Body of pancreas (tissue), 4 donors: ENCODE data around the gene PRR27. TPM values are rescaled to one million over a fixed set of nuclear protein-coding genes. Genes with fewer than 3 reads are reported as not detected.

Experiments used
- ATAC-seq: fragments of 150-250 bp; one replicate; pipeline ENCODE4 v1.9.1; 2016
- DNase-seq, 4 donors: peaks; one replicate each; pipeline ENCODE4 v3.0.0-alpha.2; 2019
- H3K27ac ChIP-seq, 4 donors: fragments of 200-600 bp; sonication (generic); 1 replicate in 3 of 4; 2 replicates in 1 of 4; pipeline versions ENCODE4 v1.5.1 to v1.6.1; 2016 to 2019; ENCODE audit warnings: mild to moderate bottlenecking in 1 of 4, mixed read lengths in 1 of 4, moderate library complexity in 1 of 4
- H3K27me3 ChIP-seq, 2 donors: fragments of 200-600 bp; sonication (generic); one replicate each; pipeline ENCODE4 v1.6.0; 2016; ENCODE audit warnings: mild to moderate bottlenecking in 1 of 2
- H3K36me3 ChIP-seq, 2 donors: fragments of 200-600 bp; sonication (generic); replicated peaks in 1 of 2; 2 replicates each; pipeline ENCODE4 v1.5.1; 2016; ENCODE audit warnings: low read depth in 2 of 2; ENCODE audit not compliant: insufficient read depth in 1 of 2
- H3K4me1 ChIP-seq: fragments of 200-600 bp; sonication (generic); one replicate; pipeline ENCODE4 v1.6.0; 2016
- H3K4me3 ChIP-seq, 2 donors: fragments of 200-600 bp; sonication (generic); 1 replicate in 1 of 2; 2 replicates in 1 of 2; pipeline ENCODE4 v1.5.1; 2016 to 2019
- H3K9me3 ChIP-seq, 3 donors: fragments of 200-600 bp; sonication (generic); 1 replicate in 2 of 3; 2 replicates in 1 of 3; pipeline ENCODE4 v1.5.1; 2016
- POLR2A ChIP-seq, 3 donors: fragments of 450-650 bp; IDR thresholded peaks; one replicate each; pipeline ENCODE4 v1.6.1; 2016; ENCODE audit warnings: antibody characterized with exemption in 3 of 3, mild to moderate bottlenecking in 2 of 3
- WGBS, 2 donors: methylation state at CpG; one replicate each; pipeline ENCODE4 v1.1.5; 2017; 5-methylcytosine and 5-hydroxymethylcytosine counted together
- intact Hi-C: fragments of 100-400 bp; cut with DNase I; formaldehyde crosslinking; loops from one replicate; pipeline ENCODE4 v1.15.1; 2023
- total RNA-seq, 2 donors: library from RNA; depleted of rRNA; stranded (reverse); fragments of >200 nt; gene quantifications; one replicate each; pipeline ENCODE4 v1.1.0, GENCODE V29; 2016
- TF ChIP-seq, protein P1 (sequence below), 7 experiments: fragments of 450-650 bp in 4 of 7; fragments of 200-600 bp in 3 of 7; sonication (generic) in 3 of 7; IDR thresholded peaks; one replicate each; pipeline ENCODE4 v1.5.1; 2016 to 2019; ENCODE audit warnings: antibody characterized with exemption in 7 of 7

Gene PRR27
- total RNA-seq, 2 donors from 2014 or later = not detected

DNA sequence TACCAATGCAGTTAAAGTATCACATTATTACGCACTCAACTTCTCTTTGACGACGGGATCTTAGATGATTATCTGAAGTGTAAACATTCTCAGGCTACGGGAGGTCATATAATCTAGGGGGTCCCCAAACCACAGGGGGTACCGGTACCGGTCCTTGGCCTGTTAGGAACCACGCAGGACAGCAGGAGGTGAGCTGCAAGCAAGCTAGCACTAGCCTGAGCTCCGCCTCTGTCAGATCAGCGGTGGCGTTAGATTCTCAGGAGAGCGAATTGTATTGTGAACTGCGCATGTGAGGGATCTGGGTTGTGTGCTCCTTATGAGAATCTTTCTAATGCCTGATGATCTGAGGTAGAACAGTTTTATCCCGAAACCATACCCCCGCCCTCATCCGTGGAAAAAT is 20.6 kb upstream of the PRR27 start:
- Histone ChIP-seq H3K27me3 (no peaks in the 10 kb centered on the region), H3K27ac (no peak overlapping the region), H3K9me3 (no peaks in the 10 kb centered on the region), H3K4me3 (no peak overlapping the region), H3K4me1 (no peaks in the 10 kb centered on the region), H3K36me3 (no peaks in the 10 kb centered on the region)
- TF ChIP-seq, protein P1, sequence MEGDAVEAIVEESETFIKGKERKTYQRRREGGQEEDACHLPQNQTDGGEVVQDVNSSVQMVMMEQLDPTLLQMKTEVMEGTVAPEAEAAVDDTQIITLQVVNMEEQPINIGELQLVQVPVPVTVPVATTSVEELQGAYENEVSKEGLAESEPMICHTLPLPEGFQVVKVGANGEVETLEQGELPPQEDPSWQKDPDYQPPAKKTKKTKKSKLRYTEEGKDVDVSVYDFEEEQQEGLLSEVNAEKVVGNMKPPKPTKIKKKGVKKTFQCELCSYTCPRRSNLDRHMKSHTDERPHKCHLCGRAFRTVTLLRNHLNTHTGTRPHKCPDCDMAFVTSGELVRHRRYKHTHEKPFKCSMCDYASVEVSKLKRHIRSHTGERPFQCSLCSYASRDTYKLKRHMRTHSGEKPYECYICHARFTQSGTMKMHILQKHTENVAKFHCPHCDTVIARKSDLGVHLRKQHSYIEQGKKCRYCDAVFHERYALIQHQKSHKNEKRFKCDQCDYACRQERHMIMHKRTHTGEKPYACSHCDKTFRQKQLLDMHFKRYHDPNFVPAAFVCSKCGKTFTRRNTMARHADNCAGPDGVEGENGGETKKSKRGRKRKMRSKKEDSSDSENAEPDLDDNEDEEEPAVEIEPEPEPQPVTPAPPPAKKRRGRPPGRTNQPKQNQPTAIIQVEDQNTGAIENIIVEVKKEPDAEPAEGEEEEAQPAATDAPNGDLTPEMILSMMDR (IDR thresholded peaks at IDR 0.05) = no peak
- TF ChIP-seq POLR2A (IDR thresholded peaks at IDR 0.05) = no peak
- no peak for DNase-seq
- 64 to 78% methylated on average over 15 of the region's 15 CpGs for WGBS, 2 donors
- intact Hi-C loops = no loop called here
- no peak for ATAC-seq

DNA sequence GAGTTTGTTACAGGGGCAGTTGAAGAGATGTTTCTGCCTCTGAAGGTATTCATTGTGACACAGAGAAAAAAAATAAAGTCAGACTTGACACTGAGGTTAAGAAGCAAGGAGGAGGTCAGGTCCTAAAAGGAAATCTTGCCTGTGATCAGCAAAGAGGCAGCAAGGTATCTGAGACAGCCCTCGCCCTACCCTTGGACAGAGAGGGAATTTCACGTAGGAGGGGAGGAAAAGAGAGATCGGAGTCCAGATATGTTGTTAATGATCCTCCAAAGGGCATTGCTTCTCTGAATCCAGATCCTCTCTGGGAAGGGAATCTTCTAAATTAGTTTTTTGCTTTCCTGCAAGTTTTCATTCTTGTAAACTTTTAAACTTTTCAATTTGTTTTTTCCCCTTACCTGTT is 15.3 kb upstream of the PRR27 start:
- no peaks in the 10 kb centered on the region for H3K36me3 ChIP-seq
- no peaks in the 10 kb centered on the region for H3K9me3 ChIP-seq
- no peak overlapping the region for H3K27ac ChIP-seq
- no peaks in the 10 kb centered on the region for H3K27me3 ChIP-seq
- 76 to 85% methylated on average over 3 of the region's 3 CpGs for WGBS, 2 donors
- no peak overlapping the region for H3K4me3 ChIP-seq
- no peak for TF ChIP-seq POLR2A (IDR thresholded peaks at IDR 0.05)
- TF ChIP-seq, protein P1 (IDR thresholded peaks at IDR 0.05) = no peak
- H3K4me1 ChIP-seq = no peaks in the 10 kb centered on the region
- DNase-seq (no peak), ATAC-seq (no peak)
- intact Hi-C loops = no loop called here

DNA sequence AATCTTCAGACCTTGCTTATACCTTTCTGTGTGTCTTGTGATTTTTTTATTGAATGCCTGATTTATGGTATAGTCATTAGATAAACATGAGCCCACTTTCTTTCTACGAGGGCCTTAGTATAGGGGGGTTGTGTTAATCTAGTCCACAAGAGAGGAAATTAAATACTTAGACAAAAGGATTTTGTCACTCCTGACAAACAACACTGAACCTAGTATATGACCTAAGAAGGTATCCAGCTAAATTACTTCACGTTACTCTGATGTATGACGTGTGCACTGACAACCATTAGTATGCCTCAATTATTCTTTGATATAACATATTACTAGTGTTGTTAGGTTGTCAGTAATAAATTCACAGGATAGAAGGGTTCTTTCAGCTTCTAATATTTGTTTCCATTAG is 2.8 kb upstream of the PRR27 start:
- WGBS, 2 donors = 53 to 58% methylated on average over 3 of the region's 3 CpGs
- no peak for TF ChIP-seq POLR2A (IDR thresholded peaks at IDR 0.05)
- TF ChIP-seq, protein P1 (IDR thresholded peaks at IDR 0.05) = no peak
- no peak for ATAC-seq
- no peaks in the 10 kb centered on the region for H3K9me3 ChIP-seq
- no peaks in the 10 kb centered on the region for H3K4me1 ChIP-seq
- no peaks in the 10 kb centered on the region for H3K36me3 ChIP-seq
- H3K27ac ChIP-seq = no peak overlapping the region
- intact Hi-C loops = no loop called here
- no peak overlapping the region for H3K4me3 ChIP-seq
- no peak for DNase-seq
- H3K27me3 ChIP-seq = no peaks in the 10 kb centered on the region

DNA sequence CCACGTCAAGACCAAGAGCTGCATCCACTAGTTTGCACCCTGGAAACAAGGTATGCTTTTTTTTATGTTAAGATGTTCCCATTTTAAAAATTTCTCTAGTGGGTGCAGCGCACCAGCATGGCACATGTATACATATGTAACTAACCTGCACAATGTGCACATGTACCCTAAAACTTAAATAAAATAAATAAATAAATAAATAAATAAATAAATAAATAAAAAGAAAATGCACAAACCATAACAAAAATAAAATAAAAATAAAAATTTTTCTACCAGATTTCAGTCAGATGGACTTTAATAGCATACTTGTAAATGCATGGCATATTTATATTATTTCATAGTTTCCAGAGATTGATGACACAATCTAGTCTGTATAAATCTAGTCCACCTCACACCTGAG is 1.9 kb upstream of the PRR27 start:
- DNase-seq (no peak), ATAC-seq (no peak)
- no peak overlapping the region for H3K27ac ChIP-seq
- TF ChIP-seq, protein P1 (IDR thresholded peaks at IDR 0.05) = no peak
- no peak for TF ChIP-seq POLR2A (IDR thresholded peaks at IDR 0.05)
- intact Hi-C loops = no loop called here
- H3K9me3 ChIP-seq = no peaks in the 10 kb centered on the region
- H3K4me1 ChIP-seq = no peaks in the 10 kb centered on the region
- no peaks in the 10 kb centered on the region for H3K27me3 ChIP-seq
- no peak overlapping the region for H3K4me3 ChIP-seq
- H3K36me3 ChIP-seq = no peaks in the 10 kb centered on the region
- 86 to 92% methylated on average over 2 of the region's 2 CpGs for WGBS, 2 donors

DNA sequence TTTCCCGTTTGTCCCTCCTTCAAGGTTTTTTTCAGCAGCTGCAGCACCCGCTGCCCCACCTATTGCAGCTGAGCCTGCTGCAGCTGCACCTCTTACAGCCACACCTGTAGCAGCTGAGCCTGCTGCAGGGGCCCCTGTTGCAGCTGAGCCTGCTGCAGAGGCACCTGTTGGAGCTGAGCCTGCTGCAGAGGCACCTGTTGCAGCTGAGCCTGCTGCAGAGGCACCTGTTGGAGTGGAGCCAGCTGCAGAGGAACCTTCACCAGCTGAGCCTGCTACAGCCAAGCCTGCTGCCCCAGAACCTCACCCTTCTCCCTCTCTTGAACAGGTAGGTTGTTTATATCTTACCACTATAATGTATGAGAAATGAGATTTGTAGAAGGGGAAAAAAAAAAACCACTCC is 4.5 kb downstream of the PRR27 start:
- ATAC-seq (no peak), DNase-seq (peak; percentile 19 to 71 (median 34))
- H3K4me1 ChIP-seq = no peaks in the 10 kb centered on the region
- H3K4me3 ChIP-seq = no peak overlapping the region
- TF ChIP-seq, protein P1 (IDR thresholded peaks at IDR 0.05) = no peak
- TF ChIP-seq POLR2A (IDR thresholded peaks at IDR 0.05) = no peak
- intact Hi-C loops = no loop called here
- H3K36me3 ChIP-seq = no peaks in the 10 kb centered on the region
- WGBS, 2 donors = 19 to 32% methylated on average over 2 of the region's 2 CpGs
- H3K9me3 ChIP-seq = no peaks in the 10 kb centered on the region
- no peak overlapping the region for H3K27ac ChIP-seq
- H3K27me3 ChIP-seq = no peaks in the 10 kb centered on the region
